ENCODE measurements around the gene RAB10. TPM values are rescaled to one million over a fixed set of nuclear protein-coding genes. Genes with fewer than 3 reads are reported as not detected.

The RAB10 gene
- total RNA-seq, 2 experiments from 2014 or later, result 88.0 to 89.7 TPM

- no peak overlapping the region for H3K4me3 Mint-ChIP-seq
- peaks cover 32% of the 10 kb centered on the region for H3K36me3 Mint-ChIP-seq
- no peak for DNase-seq
- H3K27ac Mint-ChIP-seq, result no peak overlapping the region
- POLR2A ChIA-PET, result interaction anchor here (0.6 to 1.2 kb wide), 2 partner anchors 27 to 55 kb away, joined by 6 to 10 read pairs; no protein-coding TSS in a partner anchor
- ATAC-seq (ENCODE audit: low read depth), result no peak
- no peaks in the 10 kb centered on the region for H3K9me3 Mint-ChIP-seq
- no peaks in the 10 kb centered on the region for H3K27me3 Mint-ChIP-seq
- peaks cover 24% of the 10 kb centered on the region for H3K4me1 Mint-ChIP-seq
Observed at GRCh38 chr2:26052740-26053139, 18.9 kb downstream of the RAB10 start.

GRCh38 chr2:26054598-26055348, 20.9 kb downstream of the RAB10 start:
- POLR2A ChIA-PET, result no interaction called here
- peaks cover 23% of the 10 kb centered on the region for H3K36me3 Mint-ChIP-seq
- H3K27ac Mint-ChIP-seq, result no peak overlapping the region
- no peak overlapping the region for H3K4me3 Mint-ChIP-seq
- no peaks in the 10 kb centered on the region for H3K27me3 Mint-ChIP-seq
- DNase-seq, result no peak
- ATAC-seq (ENCODE audit: low read depth), result no peak
- H3K4me1 Mint-ChIP-seq, result peaks cover 17% of the 10 kb centered on the region
- H3K9me3 Mint-ChIP-seq, result no peaks in the 10 kb centered on the region

DNA sequence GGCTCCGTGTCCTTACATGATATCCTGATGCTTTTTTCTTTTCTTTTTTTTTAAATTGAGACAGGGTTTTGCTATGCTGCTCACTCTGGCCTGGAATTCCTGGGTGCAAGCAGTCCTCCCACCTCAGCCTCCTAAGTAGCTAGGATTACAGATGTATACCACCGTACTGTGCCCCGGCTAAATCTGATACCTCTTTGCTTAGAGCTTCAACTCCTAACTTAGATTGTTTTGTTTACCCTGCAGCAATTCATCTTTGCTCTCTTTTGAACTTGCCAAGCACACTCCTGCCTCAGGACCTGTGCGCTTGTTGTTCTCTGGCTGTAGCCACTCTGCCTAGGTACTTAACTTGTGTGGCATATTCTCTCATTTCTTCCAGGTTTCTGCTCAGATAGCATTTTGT, 24.5 kb downstream of the RAB10 start:
- POLR2A ChIA-PET, result interaction anchor here (0.7 kb wide), 1 partner anchor 10 kb away, joined by 3 read pairs; no protein-coding TSS in a partner anchor
- Mint-ChIP-seq H3K27ac (no peak overlapping the region), H3K4me1 (peaks cover 9% of the 10 kb centered on the region)

GRCh38 chr2:26059542-26059941, 25.7 kb downstream of the RAB10 start:
- no peak for ATAC-seq (ENCODE audit: low read depth)
- Mint-ChIP-seq H3K27me3 (no peaks in the 10 kb centered on the region), H3K27ac (no peak overlapping the region), H3K9me3 (no peaks in the 10 kb centered on the region), H3K4me3 (no peak overlapping the region), H3K36me3 (peaks cover 17% of the 10 kb centered on the region), H3K4me1 (peaks cover 9% of the 10 kb centered on the region)
- no peak for DNase-seq
- POLR2A ChIA-PET, result no interaction called here

More for the DNA sequence above, 24.5 kb downstream of the RAB10 start:
- H3K36me3 Mint-ChIP-seq, result peaks cover 16% of the 10 kb centered on the region
- no peak for ATAC-seq (ENCODE audit: low read depth)
- H3K4me3 Mint-ChIP-seq, result no peak overlapping the region
- no peaks in the 10 kb centered on the region for H3K27me3 Mint-ChIP-seq
- no peaks in the 10 kb centered on the region for H3K9me3 Mint-ChIP-seq
- no peak for DNase-seq

DNA sequence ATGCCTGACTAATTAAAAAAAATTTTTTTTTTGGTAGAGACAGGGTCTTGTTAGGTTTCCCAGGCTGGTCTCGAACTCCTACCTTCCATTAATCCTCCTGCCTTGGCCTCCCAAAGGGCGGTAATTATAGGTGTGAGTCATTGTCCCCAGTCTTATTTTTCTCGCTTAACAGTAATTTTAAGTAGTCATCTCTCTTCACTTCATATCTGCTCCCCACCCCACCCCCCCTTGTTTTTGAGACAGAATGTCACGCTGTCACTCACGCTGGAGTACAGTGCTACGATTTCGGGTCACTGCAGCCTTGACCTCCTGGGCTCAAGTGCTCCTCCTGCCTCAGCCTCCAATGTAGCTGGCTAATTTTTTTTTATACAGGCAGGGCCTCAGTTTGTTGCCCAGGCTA, 27.7 kb downstream of the RAB10 start:
- H3K36me3 Mint-ChIP-seq, result peaks cover 23% of the 10 kb centered on the region
- H3K4me3 Mint-ChIP-seq, result no peak overlapping the region
- POLR2A ChIA-PET, result no interaction called here
- no peak for ATAC-seq (ENCODE audit: low read depth)
- no peak overlapping the region for H3K27ac Mint-ChIP-seq
- H3K4me1 Mint-ChIP-seq, result peaks cover 11% of the 10 kb centered on the region
- DNase-seq, result no peak
- H3K27me3 Mint-ChIP-seq, result no peaks in the 10 kb centered on the region
- H3K9me3 Mint-ChIP-seq, result no peaks in the 10 kb centered on the region

GRCh38 chr2:26064846-26065245, 31.0 kb downstream of the RAB10 start:
- Mint-ChIP-seq H3K27ac (no peak overlapping the region), H3K27me3 (no peaks in the 10 kb centered on the region), H3K4me3 (no peak overlapping the region), H3K4me1 (peaks cover 27% of the 10 kb centered on the region), H3K9me3 (no peaks in the 10 kb centered on the region), H3K36me3 (peaks cover 24% of the 10 kb centered on the region)
- ATAC-seq (ENCODE audit: low read depth), result no peak
- no peak for DNase-seq
- POLR2A ChIA-PET, result no interaction called here

GRCh38 chr2:26067186-26067974, 33.5 kb downstream of the RAB10 start:
- POLR2A ChIA-PET, result no interaction called here

GRCh38 chr2:26067980-26068507, 34.2 kb downstream of the RAB10 start:
- Mint-ChIP-seq H3K4me1 (peaks cover 34% of the 10 kb centered on the region), H3K27me3 (no peaks in the 10 kb centered on the region), H3K4me3 (peak overlapping the region; percentile 55), H3K9me3 (no peaks in the 10 kb centered on the region), H3K27ac (peak overlapping the region; percentile 86), H3K36me3 (peaks cover 20% of the 10 kb centered on the region)
- no peak for DNase-seq
- peak; percentile 31 for ATAC-seq (ENCODE audit: low read depth)
- POLR2A ChIA-PET, result interaction anchor here (0.7 to 2.4 kb wide), 3 partner anchors 10 to 86 kb away, joined by 3 to 18 read pairs (median 3); partner anchors contain the start of genes KIF3C and RAB10

More at GRCh38 chr2:26067186-26067974, 33.5 kb downstream of the RAB10 start:
- Mint-ChIP-seq H3K4me3 (no peak overlapping the region), H3K9me3 (no peaks in the 10 kb centered on the region), H3K27ac (peak overlapping the region; percentile 86), H3K27me3 (no peaks in the 10 kb centered on the region), H3K4me1 (peaks cover 33% of the 10 kb centered on the region), H3K36me3 (peaks cover 18% of the 10 kb centered on the region)
- no peak for ATAC-seq (ENCODE audit: low read depth)
- no peak for DNase-seq

- DNase-seq (no peak), ATAC-seq (ENCODE audit: low read depth) (peak; percentile 89)
- Mint-ChIP-seq H3K4me1 (peaks cover 36% of the 10 kb centered on the region), H3K27ac (peak overlapping the region; percentile 79), H3K9me3 (no peaks in the 10 kb centered on the region), H3K27me3 (no peaks in the 10 kb centered on the region), H3K4me3 (peak overlapping the region; percentile 60), H3K36me3 (peaks cover 16% of the 10 kb centered on the region)
- POLR2A ChIA-PET, result interaction anchor here (0.7 to 2.4 kb wide), 3 partner anchors 10 to 87 kb away, joined by 3 to 18 read pairs (median 3); partner anchors contain the start of genes KIF3C and RAB10
Observed at GRCh38 chr2:26068602-26069298, 34.9 kb downstream of the RAB10 start.

DNA sequence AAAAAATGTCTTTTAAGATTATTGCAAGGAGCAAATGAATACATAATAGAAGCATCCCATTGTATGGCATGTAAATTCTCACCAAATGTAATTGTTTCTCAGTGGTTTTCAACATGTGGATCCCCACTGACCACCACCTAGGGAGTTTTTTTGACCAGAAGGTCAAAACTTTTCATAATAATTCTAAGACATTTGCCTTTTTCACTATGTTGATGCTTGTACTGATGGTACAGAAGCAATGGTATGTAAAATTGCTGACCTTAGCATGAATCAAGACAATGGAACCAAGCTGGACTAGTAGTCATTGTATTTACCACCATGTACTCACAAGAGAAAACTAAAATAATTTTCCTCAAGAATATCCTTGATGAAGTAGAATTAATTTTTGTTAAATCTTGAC, 36.8 kb downstream of the RAB10 start:
- POLR2A ChIA-PET, result interaction anchor here (1.2 to 2.4 kb wide), 2 partner anchors 9 to 36 kb away, joined by 3 to 18 read pairs; partner anchors contain the start of gene RAB10
- DNase-seq (no peak), ATAC-seq (ENCODE audit: low read depth) (no peak)
- H3K4me3 Mint-ChIP-seq, result no peak overlapping the region
- no peak overlapping the region for H3K27ac Mint-ChIP-seq
- H3K4me1 Mint-ChIP-seq, result peaks cover 41% of the 10 kb centered on the region
- H3K36me3 Mint-ChIP-seq, result peaks cover 15% of the 10 kb centered on the region
- no peaks in the 10 kb centered on the region for H3K27me3 Mint-ChIP-seq
- H3K9me3 Mint-ChIP-seq, result no peaks in the 10 kb centered on the region

DNA sequence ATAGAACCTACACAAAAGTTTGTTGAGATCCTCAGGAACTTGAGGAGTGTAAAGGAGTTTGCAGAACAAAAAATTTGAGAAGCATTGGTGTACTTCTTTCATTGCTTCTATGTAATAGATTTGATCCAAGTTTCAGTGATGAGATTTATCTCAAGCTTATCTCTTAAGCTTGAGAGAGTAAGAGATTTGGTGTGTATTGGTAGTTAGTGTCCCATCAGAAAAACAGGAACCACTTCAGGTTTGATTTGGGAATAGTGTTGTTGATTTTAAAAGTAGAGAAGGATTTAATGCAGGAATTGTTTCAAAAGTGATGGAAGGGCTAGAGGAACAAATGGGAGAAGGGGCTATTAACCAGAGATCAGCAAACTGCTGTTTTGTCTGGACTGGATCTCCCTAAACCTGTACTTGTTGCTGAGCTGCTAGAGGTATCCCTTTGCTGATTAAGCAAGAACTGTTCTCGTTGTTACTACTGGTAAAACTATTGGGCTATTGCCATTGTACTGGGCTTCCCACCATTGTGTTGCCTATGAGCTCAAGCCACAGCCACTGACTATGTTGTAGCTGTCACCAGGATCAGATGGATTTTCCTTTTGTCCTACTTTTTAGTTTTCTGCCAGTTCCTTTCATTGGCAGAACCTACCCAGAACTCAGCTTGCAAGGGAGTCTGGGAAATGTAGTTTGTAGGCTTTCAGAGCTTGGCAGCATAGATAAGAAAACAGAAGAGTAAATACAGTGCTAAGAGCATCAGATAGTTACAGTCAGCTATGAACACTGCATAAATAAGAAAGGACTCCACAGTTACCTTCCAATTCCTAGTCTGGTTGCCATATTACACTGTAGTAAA, 39.3 kb downstream of the RAB10 start:
- Mint-ChIP-seq H3K36me3 (peaks cover 10% of the 10 kb centered on the region), H3K4me3 (no peak overlapping the region), H3K27me3 (no peaks in the 10 kb centered on the region), H3K9me3 (no peaks in the 10 kb centered on the region), H3K4me1 (peaks cover 31% of the 10 kb centered on the region), H3K27ac (no peak overlapping the region)
- ATAC-seq (ENCODE audit: low read depth) (no peak), DNase-seq (no peak)
- POLR2A ChIA-PET, result interaction anchor here (0.6 kb wide), 1 partner anchor 12 kb away, joined by 3 read pairs; no protein-coding TSS in a partner anchor

DNA sequence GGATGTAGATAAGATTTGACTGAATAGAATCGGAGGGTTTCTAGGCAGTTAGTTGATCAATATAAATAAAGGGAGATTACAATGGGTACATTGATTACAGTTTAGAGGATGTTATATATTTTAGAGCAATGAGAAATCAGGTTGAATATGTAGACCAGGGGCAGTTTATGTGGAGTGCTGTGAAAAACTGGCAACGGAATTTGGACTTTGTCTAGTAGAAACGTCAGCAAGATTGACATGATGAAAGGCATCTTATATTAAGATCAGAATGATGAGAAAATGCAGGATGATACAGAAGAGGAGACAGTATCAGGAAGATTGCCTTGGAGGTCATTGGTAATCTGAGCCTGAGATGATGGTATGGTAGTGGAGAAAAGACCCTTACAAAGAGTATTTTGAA, 39.9 kb downstream of the RAB10 start:
- ATAC-seq (ENCODE audit: low read depth) (no peak), DNase-seq (no peak)
- no peaks in the 10 kb centered on the region for H3K9me3 Mint-ChIP-seq
- POLR2A ChIA-PET, result interaction anchor here (0.6 kb wide), 1 partner anchor 13 kb away, joined by 3 read pairs; no protein-coding TSS in a partner anchor
- H3K27ac Mint-ChIP-seq, result no peak overlapping the region
- peaks cover 24% of the 10 kb centered on the region for H3K4me1 Mint-ChIP-seq
- H3K27me3 Mint-ChIP-seq, result no peaks in the 10 kb centered on the region
- peaks cover 14% of the 10 kb centered on the region for H3K36me3 Mint-ChIP-seq
- no peak overlapping the region for H3K4me3 Mint-ChIP-seq

Data from activated naive CD8-positive, alpha-beta T cell treated with anti-CD3 and anti-CD28 coated beads, Interleukin-2, amount 10 ng/mL, durations not matched to agents 7 days and 5 days (primary cell).